ENCODE results near the gene ANTXRL. TPM values are rescaled to one million over a fixed set of nuclear protein-coding genes. Genes with fewer than 3 reads are reported as not detected.
"Not testable (repeated sequence)": the region's sequence is repeated elsewhere in the genome, so short reads cannot be mapped to it uniquely, and the experiment has no call there.

Gene ANTXRL
- total and polyA plus RNA-seq, 7 donors = 0.06 TPM; not detected in 6

- DNase-seq = no peak
- intact Hi-C loops (cut with DNase I) = no loop called here
Measured at GRCh38 chr10:46311501-46311951, 24.7 kb downstream of the ANTXRL start.

GRCh38 chr10:46311961-46312431 lies 25.2 kb downstream of the ANTXRL start:
- DNase-seq; H3K4me3 ChIP-seq; intact Hi-C loops (cut with DNase I); H3K27ac ChIP-seq; H3K9me3 ChIP-seq; H3K36me3 ChIP-seq (ENCODE audit: insufficient read depth in 1 of 2, low read depth in 1 of 2); H3K4me1 ChIP-seq; H3K27me3 ChIP-seq (ENCODE audit: insufficient read depth in 3 of 3, low read length in 2 of 3): not testable (repeated sequence)
- ATAC-seq = peak in 2 of 4 donors; percentile 50 to 80
- WGBS, 3 donors = 54 to 81% (median 63%) methylated on average over 8 to 9 of the region's 9 CpGs

More at GRCh38 chr10:46311501-46311951, 24.7 kb downstream of the ANTXRL start:
- Histone ChIP-seq H3K36me3 (ENCODE audit: insufficient read depth in 1 of 2, low read depth in 1 of 2) (no peaks in the 10 kb centered on the region), H3K27me3 (ENCODE audit: insufficient read depth in 3 of 3, low read length in 2 of 3) (no peaks in the 10 kb centered on the region), H3K4me3 (no peak overlapping the region), H3K9me3 (no peaks in the 10 kb centered on the region), H3K4me1 (no peaks in the 10 kb centered on the region), H3K27ac (no peak overlapping the region)
- TF ChIP-seq CTCF (IDR thresholded peaks at IDR 0.05) = no peak
- ATAC-seq = no peak
- WGBS, 3 donors = 83 to 91% (median 90%) methylated on average over 7 of the region's 7 CpGs

- intact Hi-C loops (cut with DNase I) = no loop called here
- TF ChIP-seq CTCF (IDR thresholded peaks at IDR 0.05) = no peak
- H3K4me3 ChIP-seq = no peak overlapping the region
- H3K36me3 ChIP-seq (ENCODE audit: insufficient read depth in 1 of 2, low read depth in 1 of 2) = no peaks in the 10 kb centered on the region
- no peaks in the 10 kb centered on the region for H3K4me1 ChIP-seq
- no peaks in the 10 kb centered on the region for H3K9me3 ChIP-seq
- WGBS, 3 donors = 85 to 91% (median 86%) methylated on average over 3 of the region's 3 CpGs
- DNase-seq (no peak), ATAC-seq (no peak)
- H3K27ac ChIP-seq = no peak overlapping the region
- no peaks in the 10 kb centered on the region for H3K27me3 ChIP-seq (ENCODE audit: insufficient read depth in 3 of 3, low read length in 2 of 3)
Measured at GRCh38 chr10:46312953-46313352, 26.2 kb downstream of the ANTXRL start.

- WGBS, 3 donors = 74 to 78% (median 76%) methylated on average over 8 of the region's 8 CpGs
- Histone ChIP-seq H3K36me3 (ENCODE audit: insufficient read depth in 1 of 2, low read depth in 1 of 2) (no peaks in the 10 kb centered on the region), H3K27me3 (ENCODE audit: insufficient read depth in 3 of 3, low read length in 2 of 3) (no peaks in the 10 kb centered on the region), H3K27ac (no peak overlapping the region), H3K4me1 (no peaks in the 10 kb centered on the region), H3K4me3 (no peak overlapping the region), H3K9me3 (no peaks in the 10 kb centered on the region)
- DNase-seq (no peak), ATAC-seq (no peak)
- intact Hi-C loops (cut with DNase I) = no loop called here
- TF ChIP-seq CTCF (IDR thresholded peaks at IDR 0.05) = no peak
Measured at GRCh38 chr10:46314071-46314470, 27.3 kb downstream of the ANTXRL start.

- WGBS, 3 donors = 81 to 86% (median 85%) methylated on average over 10 of the region's 10 CpGs
- ATAC-seq = not testable (repeated sequence)
Measured at GRCh38 chr10:46315071-46315860, 28.5 kb downstream of the ANTXRL start.

More at GRCh38 chr10:46315071-46315860, 28.5 kb downstream of the ANTXRL start:
- H3K9me3 ChIP-seq; H3K27me3 ChIP-seq (ENCODE audit: insufficient read depth in 3 of 3, low read length in 2 of 3); intact Hi-C loops (cut with DNase I); DNase-seq; H3K36me3 ChIP-seq (ENCODE audit: insufficient read depth in 1 of 2, low read depth in 1 of 2); H3K4me3 ChIP-seq; H3K27ac ChIP-seq; H3K4me1 ChIP-seq: not testable (repeated sequence)
